Thymus (tissue), 11 donors: ENCODE results near the gene TUFT1. TPM values are rescaled to one million over a fixed set of nuclear protein-coding genes. Genes with fewer than 3 reads are reported as not detected.

ENCODE experiments used
- DNase-seq, 9 donors: peaks; one replicate each; pipeline ENCODE4 v3.0.0-alpha.2; 2013; ENCODE audit warnings: low spot score in 9 of 9, low read depth in 6 of 9, missing footprints in 1 of 9
- H3K27ac ChIP-seq, 2 donors: one replicate each; pipeline ENCODE4 v1.5.1; 2013; ENCODE audit warnings: control low read depth in 1 of 2, low read depth in 1 of 2, low read length in 1 of 2, mild to moderate bottlenecking in 1 of 2, moderate library complexity in 1 of 2
- H3K27me3 ChIP-seq, 2 donors: one replicate each; pipeline ENCODE4 v1.5.1; 2013; ENCODE audit warnings: low read length in 1 of 2; ENCODE audit not compliant: control insufficient read depth in 2 of 2, insufficient read depth in 1 of 2
- H3K36me3 ChIP-seq, 2 donors: one replicate each; pipeline ENCODE4 v1.5.1; 2013; ENCODE audit warnings: low read length in 1 of 2, mild to moderate bottlenecking in 1 of 2, moderate library complexity in 1 of 2; ENCODE audit not compliant: control insufficient read depth in 2 of 2, insufficient read depth in 2 of 2
- H3K4me1 ChIP-seq, 2 donors: one replicate each; pipeline ENCODE4 v1.5.1; 2013; ENCODE audit warnings: low read length in 2 of 2; ENCODE audit not compliant: control insufficient read depth in 2 of 2, insufficient read depth in 2 of 2
- H3K4me3 ChIP-seq, 2 donors: one replicate each; pipeline ENCODE4 v1.5.1; 2013; ENCODE audit warnings: low read length in 2 of 2, control low read depth in 1 of 2, mild to moderate bottlenecking in 1 of 2
- H3K9me3 ChIP-seq, 2 donors: one replicate each; pipeline ENCODE4 v1.5.1; 2013; ENCODE audit warnings: low read length in 1 of 2, mild to moderate bottlenecking in 1 of 2; ENCODE audit not compliant: control insufficient read depth in 2 of 2, insufficient read depth in 1 of 2
- WGBS: extraction: QIAGEN DNeasy Blood & Tissue Kit; methylation state at CpG from one replicate; pipeline ENCODE4 v1.1.7; 2013; 5-methylcytosine and 5-hydroxymethylcytosine counted together
- polyA plus RNA-seq: library from polyadenylated mRNA; stranded (reverse); fragments of 200-250 nt; gene quantifications from one replicate; pipeline ENCODE4 v1.2.3, GENCODE V29; 2013
- total RNA-seq: library from RNA; stranded (reverse); fragments of 120-200 nt; gene quantifications from one replicate; pipeline ENCODE4 v1.2.4, GENCODE V29; 2013
- donor health status: healthy.

TUFT1 gene
- total and polyA plus RNA-seq, 2 donors = 2.1 to 6.9 TPM

DNA sequence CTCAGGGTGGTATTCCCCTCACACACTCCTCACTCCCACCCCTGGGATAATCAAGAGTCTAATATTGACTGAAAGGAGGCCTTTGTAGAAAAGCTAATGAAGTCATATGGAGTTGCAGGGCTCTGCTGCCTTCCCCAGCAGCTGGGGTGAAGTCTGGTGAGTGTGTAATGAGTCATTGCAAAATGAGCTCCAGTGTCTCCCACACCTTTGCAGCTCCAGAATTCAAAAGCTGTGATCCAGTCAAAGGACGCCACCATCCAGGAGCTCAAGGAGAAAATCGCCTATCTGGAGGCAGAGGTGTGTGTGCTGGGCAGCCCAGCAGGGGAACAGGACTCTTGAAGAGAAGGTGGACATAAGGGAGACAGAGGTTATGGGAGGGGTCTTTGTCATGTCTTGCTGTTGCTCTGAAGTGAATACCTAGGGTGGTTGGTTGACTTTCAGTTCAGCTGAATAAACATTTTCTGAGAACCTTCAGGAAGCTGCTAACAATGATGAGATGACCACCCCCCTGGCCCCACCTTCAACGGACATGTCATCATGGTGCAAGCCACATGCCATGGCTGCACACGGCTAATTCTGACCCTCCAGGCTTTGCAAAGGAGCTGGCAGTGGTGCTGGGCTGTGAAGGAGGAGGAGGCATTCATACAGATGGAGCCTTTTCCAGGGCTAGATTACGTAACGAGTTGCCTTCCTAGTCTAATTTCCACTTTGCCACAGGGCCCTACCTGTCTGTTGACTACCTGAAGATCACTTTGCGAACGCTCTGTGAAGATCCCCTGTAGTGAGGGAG is 39.5 kb downstream of the TUFT1 start:
- no peak overlapping the region for H3K27ac ChIP-seq
- H3K9me3 ChIP-seq = no peaks in the 10 kb centered on the region
- H3K27me3 ChIP-seq = no peaks in the 10 kb centered on the region
- H3K4me3 ChIP-seq = no peak overlapping the region
- 91% methylated on average over 8 of the region's 8 CpGs for WGBS
- H3K36me3 ChIP-seq = peaks cover 0 to 3% of the 10 kb centered on the region in 2 donors
- no peaks in the 10 kb centered on the region for H3K4me1 ChIP-seq
- DNase-seq = no peak

DNA sequence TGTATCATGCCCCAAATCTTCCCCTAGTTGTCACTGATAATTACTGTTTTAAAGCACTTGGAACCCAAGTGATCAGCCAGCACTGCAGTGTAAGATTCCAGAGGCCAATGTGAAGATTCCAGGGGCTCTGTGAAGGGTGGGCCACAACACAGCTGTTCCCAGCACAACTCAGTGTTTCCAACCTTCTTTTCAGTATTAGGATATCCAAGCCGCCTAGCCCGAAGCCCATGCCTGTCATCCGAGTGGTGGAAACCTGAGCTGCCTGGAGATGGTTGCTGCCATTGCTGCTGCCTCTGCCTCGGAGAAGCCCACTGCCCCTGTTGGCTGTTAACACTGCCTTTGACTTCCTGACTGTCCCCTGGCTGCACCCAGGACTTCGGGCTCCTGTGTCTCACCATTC is 41.3 kb downstream of the TUFT1 start:
- Histone ChIP-seq H3K27me3 (no peaks in the 10 kb centered on the region), H3K27ac (no peak overlapping the region), H3K9me3 (no peaks in the 10 kb centered on the region), H3K4me1 (no peaks in the 10 kb centered on the region), H3K4me3 (no peak overlapping the region), H3K36me3 (no peaks in the 10 kb centered on the region)
- no peak for DNase-seq
- WGBS = 91% methylated on average over 5 of the region's 5 CpGs

DNA sequence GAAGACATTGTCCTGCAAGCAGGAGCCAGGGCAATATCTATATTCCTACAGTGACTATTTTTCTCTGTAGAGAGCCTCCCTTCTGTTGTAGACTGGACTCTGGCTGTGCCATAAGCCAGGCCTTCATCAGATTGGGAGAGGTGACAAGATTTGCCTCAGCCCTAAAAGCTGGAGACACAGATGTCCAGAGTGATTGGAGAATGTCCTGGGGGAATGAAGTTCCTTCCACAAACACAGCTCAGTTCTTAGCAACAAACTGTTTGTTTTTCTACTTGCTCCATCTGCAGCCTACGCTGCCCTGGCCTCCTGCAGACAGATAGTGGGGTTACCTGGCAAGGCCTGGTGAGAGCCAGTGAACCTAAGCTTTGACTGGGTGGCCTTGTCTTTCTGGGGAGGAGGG is 41.8 kb downstream of the TUFT1 start:
- Histone ChIP-seq H3K27me3 (no peaks in the 10 kb centered on the region), H3K27ac (no peak overlapping the region), H3K9me3 (no peaks in the 10 kb centered on the region), H3K36me3 (no peaks in the 10 kb centered on the region), H3K4me1 (no peaks in the 10 kb centered on the region), H3K4me3 (no peak overlapping the region)
- no peak for DNase-seq
- 94% methylated on average over 1 of the region's 1 CpG for WGBS

DNA sequence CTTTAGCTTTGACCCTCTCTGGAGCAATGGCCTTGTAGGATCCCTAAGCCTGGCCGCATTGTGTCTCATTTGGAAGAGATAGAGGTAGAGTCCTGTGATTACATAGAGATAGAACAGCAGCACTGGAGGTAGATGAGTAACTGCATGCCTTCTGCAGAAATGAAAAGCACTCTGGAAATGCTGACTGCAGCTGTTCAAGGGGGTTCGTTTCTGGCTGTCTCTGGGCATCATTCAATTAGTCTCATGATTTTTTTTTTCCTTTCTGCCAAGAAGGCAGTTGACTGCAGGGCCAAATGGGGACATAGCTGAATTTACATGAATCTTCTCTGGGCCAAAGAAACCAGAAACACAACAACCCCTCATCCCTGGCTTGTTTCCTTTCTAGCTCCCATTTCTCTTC is 43.7 kb downstream of the TUFT1 start:
- H3K9me3 ChIP-seq = no peaks in the 10 kb centered on the region
- no peak overlapping the region for H3K27ac ChIP-seq
- no peaks in the 10 kb centered on the region for H3K36me3 ChIP-seq
- H3K4me1 ChIP-seq = no peaks in the 10 kb centered on the region
- 98% methylated on average over 2 of the region's 2 CpGs for WGBS
- H3K27me3 ChIP-seq = no peaks in the 10 kb centered on the region
- no peak overlapping the region for H3K4me3 ChIP-seq
- no peak for DNase-seq

DNA sequence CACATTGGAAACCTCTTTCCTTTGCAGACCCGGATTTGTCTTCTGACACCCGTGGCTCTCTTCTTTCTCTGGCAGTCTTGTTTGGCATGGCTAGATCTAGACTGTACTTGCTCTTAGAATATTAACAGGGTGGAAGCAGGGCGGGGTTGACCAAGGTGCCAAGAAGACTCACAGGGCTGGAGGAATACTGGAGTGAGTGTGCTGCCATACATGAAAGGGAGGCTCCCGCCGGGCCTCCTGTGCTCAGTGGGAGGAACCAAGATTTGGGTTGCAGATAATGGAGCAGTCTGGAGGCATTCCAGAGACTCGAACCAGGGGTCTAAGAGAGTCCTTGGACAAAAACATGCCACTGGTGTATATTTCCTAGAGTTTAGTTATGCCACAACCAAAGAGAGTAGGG is 44.2 kb downstream of the TUFT1 start:
- no peak for DNase-seq
- Histone ChIP-seq H3K4me3 (no peak overlapping the region), H3K4me1 (no peaks in the 10 kb centered on the region), H3K27ac (no peak overlapping the region), H3K36me3 (no peaks in the 10 kb centered on the region), H3K9me3 (no peaks in the 10 kb centered on the region), H3K27me3 (no peaks in the 10 kb centered on the region)
- 85% methylated on average over 6 of the region's 6 CpGs for WGBS

DNA sequence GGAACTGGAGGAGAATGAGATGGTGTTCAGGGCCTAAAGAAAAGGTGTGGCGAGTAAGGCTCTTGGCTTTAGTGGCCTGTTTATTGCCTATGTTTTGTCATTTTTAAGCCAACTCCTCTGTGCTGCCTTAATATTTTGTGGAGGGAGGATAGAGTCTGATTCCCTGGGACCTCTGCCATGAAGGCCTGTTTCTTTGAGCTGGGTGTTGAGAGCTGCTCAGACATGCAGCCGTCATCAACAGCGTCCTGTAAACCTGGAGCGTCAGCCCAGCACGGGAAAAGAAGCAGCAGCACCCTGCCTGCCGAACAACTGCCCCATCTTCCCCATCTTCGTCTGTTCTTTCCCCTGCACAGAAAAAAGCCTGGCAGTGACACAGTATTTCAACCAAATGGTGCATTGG is 44.7 kb downstream of the TUFT1 start:
- no peaks in the 10 kb centered on the region for H3K27me3 ChIP-seq
- H3K27ac ChIP-seq = peak overlapping the region in 1 of 2 donors; percentile 38
- no peaks in the 10 kb centered on the region for H3K4me1 ChIP-seq
- DNase-seq = no peak
- H3K4me3 ChIP-seq = no peak overlapping the region
- H3K9me3 ChIP-seq = no peaks in the 10 kb centered on the region
- 91% methylated on average over 7 of the region's 7 CpGs for WGBS
- no peaks in the 10 kb centered on the region for H3K36me3 ChIP-seq

DNA sequence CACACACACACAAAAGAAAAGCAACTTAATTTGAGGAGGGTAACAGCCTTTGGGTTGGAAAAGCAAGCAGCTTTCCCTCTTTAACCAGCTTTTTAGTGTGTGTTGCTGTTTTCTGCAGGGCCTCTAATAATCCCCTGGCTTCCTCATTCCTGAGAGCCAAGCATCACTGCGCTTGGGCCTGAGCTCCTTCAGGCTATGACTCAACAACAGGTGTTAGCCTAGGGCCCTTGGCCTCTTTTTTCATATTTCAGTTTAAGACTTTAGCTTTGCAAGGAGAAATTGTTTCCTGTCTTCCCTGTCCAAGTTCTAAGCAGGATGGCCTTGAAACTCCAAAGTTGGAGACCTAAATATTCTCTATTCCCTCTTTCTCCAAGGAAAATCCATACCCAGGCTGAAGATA is 45.5 kb downstream of the TUFT1 start:
- WGBS = 47% methylated on average over 1 of the region's 1 CpG
- H3K4me1 ChIP-seq = no peaks in the 10 kb centered on the region
- DNase-seq = no peak
- H3K4me3 ChIP-seq = no peak overlapping the region
- no peaks in the 10 kb centered on the region for H3K9me3 ChIP-seq
- H3K27ac ChIP-seq = no peak overlapping the region
- no peaks in the 10 kb centered on the region for H3K36me3 ChIP-seq
- H3K27me3 ChIP-seq = no peaks in the 10 kb centered on the region

DNA sequence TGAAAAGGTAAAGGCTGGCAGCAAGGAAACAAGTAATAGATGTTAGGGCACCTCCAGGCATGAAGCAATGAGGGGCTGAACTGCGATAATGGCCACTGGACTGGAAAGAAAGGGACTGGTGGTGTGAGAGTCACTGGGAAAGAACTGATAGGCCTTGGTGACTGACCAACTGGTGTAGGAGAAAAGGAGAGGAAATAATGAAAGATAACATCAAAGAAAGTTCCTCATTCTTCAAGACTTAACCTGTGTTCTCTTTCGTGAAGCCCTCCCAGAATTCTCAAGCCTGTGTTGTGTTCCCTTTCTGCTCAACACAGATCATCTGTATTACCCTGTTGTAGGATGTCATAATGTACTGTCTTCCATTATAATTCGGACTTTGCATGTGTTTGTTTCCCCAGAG is 50.9 kb downstream of the TUFT1 start:
- H3K4me1 ChIP-seq = peaks cover 0 to 13% of the 10 kb centered on the region in 2 donors
- H3K4me3 ChIP-seq = no peak overlapping the region
- H3K9me3 ChIP-seq = no peaks in the 10 kb centered on the region
- H3K36me3 ChIP-seq = no peaks in the 10 kb centered on the region
- H3K27ac ChIP-seq = no peak overlapping the region
- WGBS = 95% methylated on average over 3 of the region's 3 CpGs
- DNase-seq = no peak
- H3K27me3 ChIP-seq = no peaks in the 10 kb centered on the region

DNA sequence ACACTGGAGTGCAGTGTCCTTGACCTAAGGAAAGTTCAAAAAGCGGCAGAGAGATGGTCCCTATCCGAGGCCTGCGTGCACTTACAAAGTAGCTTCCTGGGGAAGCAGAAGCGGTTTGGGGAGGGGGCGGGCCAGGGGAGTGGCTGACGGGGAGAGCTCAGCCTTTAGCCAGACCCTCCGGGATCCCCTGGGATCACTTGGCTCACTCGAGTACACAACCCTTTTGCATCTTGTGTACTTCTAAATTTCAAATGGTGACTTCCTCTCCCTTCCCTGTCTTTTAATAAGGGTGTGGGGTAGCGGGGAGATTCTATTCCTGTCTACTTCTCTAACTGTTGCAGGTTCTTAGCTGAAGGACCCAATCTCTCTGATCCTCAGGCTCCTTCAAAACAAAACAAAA is 53.6 kb downstream of the TUFT1 start:
- Histone ChIP-seq H3K4me1 (peaks cover 0 to 13% of the 10 kb centered on the region in 2 donors), H3K27ac (no peak overlapping the region), H3K4me3 (peak overlapping the region in 1 of 2 donors; percentile 1), H3K36me3 (no peaks in the 10 kb centered on the region), H3K27me3 (no peaks in the 10 kb centered on the region), H3K9me3 (no peaks in the 10 kb centered on the region)
- peak in 1 of 9 donors; percentile 6 for DNase-seq
- 8% methylated on average over 9 of the region's 9 CpGs for WGBS
